K562 (cell line): ENCODE data around the gene CD74. TPM values are rescaled to one million over a fixed set of nuclear protein-coding genes. Genes with fewer than 3 reads are reported as not detected.

Source experiments
- ATAC-seq: fragments of 200-7000 bp; cut with Tn5 transposase; 3 replicates; pipeline ENCODE4 v1.9.1; 2020; ENCODE audit warnings: moderate library complexity
- BruUV-seq: library from RNA; stranded (reverse); fragments of 400-500 nt; replicated peaks from 2 replicates; lab custom pipeline; 2021; lab: Mats Ljungman, UMichigan
- CTCF ChIA-PET: fragments of 300-600 bp; formaldehyde crosslinking; extraction: SDS; loops from one replicate; lab custom pipeline; 2021; ENCODE audit warnings: low intra/inter-chr PET ratio; lab: Yijun Ruan, JAX
- POLR2A ChIA-PET: fragments of 300-600, 350-650 bp; sonication (Branson Sonifier 250); formaldehyde crosslinking; extraction: SDS; loops from one replicate; lab custom pipeline; 2021; ENCODE audit warnings: antibody characterized with exemption, inconsistent platforms; lab: Yijun Ruan, JAX
- DNase-seq, 4 experiments: peaks; one replicate each; pipeline versions ENCODE4 v3.0.0 to v3.0.0-alpha.2; 2011 to 2018; ENCODE audit warnings: low spot score in 3 of 4, mixed read lengths in 3 of 4; ENCODE audit errors: extremely low read depth in 1 of 4
- FAIRE-seq: peaks from 2 replicates; lab custom pipeline; 2011; peaks lifted over from hg19 to GRCh38; lab: Jason Lieb, UNC
- H2AFZ ChIP-seq: 2 replicates; pipeline ENCODE4 v1.6.0; 2011; ENCODE audit warnings: low read depth, low read length, control low read depth, inconsistent platforms
- H3K27ac ChIP-seq: fragments of 200-600 bp; 3 replicates; pipeline ENCODE4 v1.8.0; 2011; ENCODE audit warnings: low read depth, mild to moderate bottlenecking, control low read depth, inconsistent platforms, low read length, moderate library complexity, mixed read lengths; ENCODE audit errors: extremely low read depth
- H3K27me3 ChIP-seq, 2 experiments: fragments of 300-600 bp in 1 of 2; 2 replicates in 1 of 2; 3 replicates in 1 of 2; pipeline versions ENCODE4 v1.6.0 to v1.8.0; 2011; ENCODE audit warnings: inconsistent platforms in 2 of 2, low read length in 2 of 2, mild to moderate bottlenecking in 1 of 2, mixed read lengths in 1 of 2, moderate library complexity in 1 of 2; ENCODE audit not compliant: control insufficient read depth in 2 of 2, insufficient read depth in 2 of 2
- H3K36me3 ChIP-seq: fragments of 300-600 bp; 3 replicates; pipeline ENCODE4 v1.8.0; 2011; ENCODE audit warnings: mild to moderate bottlenecking, low read length, inconsistent platforms; ENCODE audit not compliant: control insufficient read depth, insufficient read depth
- H3K4me1 ChIP-seq, 2 experiments: fragments of 200-600 bp in 1 of 2; replicated peaks in 1 of 2; 2 replicates in 1 of 2; 3 replicates in 1 of 2; pipeline versions ENCODE4 v1.5.1 to v1.8.0; 2011; ENCODE audit warnings: inconsistent platforms in 2 of 2, low read length in 2 of 2, mild to moderate bottlenecking in 1 of 2, mixed read lengths in 1 of 2, moderate library complexity in 1 of 2; ENCODE audit not compliant: control insufficient read depth in 2 of 2, insufficient read depth in 2 of 2
- H3K4me2 ChIP-seq: 2 replicates; pipeline ENCODE4 v1.6.1; 2011; ENCODE audit warnings: low read length, control low read depth, inconsistent platforms, mixed read lengths; ENCODE audit not compliant: insufficient read depth
- H3K4me3 ChIP-seq: fragments of 200-600 bp; sonication (generic), shearing (Covaris generic); 2 replicates; pipeline ENCODE4 v1.5.1; 2016; ENCODE audit warnings: control low read depth, inconsistent platforms
- H3K79me2 ChIP-seq: fragments of 200-600 bp; 3 replicates; pipeline ENCODE4 v1.8.0; 2011; ENCODE audit warnings: low read length, inconsistent platforms; ENCODE audit not compliant: control insufficient read depth, insufficient read depth
- H3K9ac ChIP-seq, 2 experiments: 2 replicates each; pipeline versions ENCODE4 v1.6.0 to v1.6.1; 2011; ENCODE audit warnings: low read depth in 2 of 2, low read length in 2 of 2, control low read depth in 1 of 2, inconsistent platforms in 1 of 2, mild to moderate bottlenecking in 1 of 2, mixed read lengths in 1 of 2; ENCODE audit not compliant: insufficient read depth in 1 of 2
- H3K9me1 ChIP-seq: one replicate; pipeline ENCODE4 v1.6.0; 2011; ENCODE audit warnings: inconsistent platforms, mild to moderate bottlenecking, low read length, moderate library complexity; ENCODE audit not compliant: control insufficient read depth, insufficient read depth
- H3K9me3 ChIP-seq: replicated peaks from 2 replicates; pipeline ENCODE4 v1.5.1; 2011; ENCODE audit warnings: low read depth, low read length, inconsistent platforms; ENCODE audit not compliant: control insufficient read depth, insufficient read depth
- H4K20me1 ChIP-seq: replicated peaks from 2 replicates; pipeline ENCODE4 v1.6.1; 2011; ENCODE audit warnings: low read length, inconsistent platforms, mixed read lengths; ENCODE audit not compliant: control insufficient read depth, insufficient read depth
- ATF1 ChIP-seq, 2 experiments: fragments of 450-650 bp in 1 of 2; IDR thresholded peaks; 2 replicates each; pipeline ENCODE4 v1.6.1; 2016; ENCODE audit warnings: missing compliant biosample characterization in 1 of 2, missing genetic modification characterization in 1 of 2
- BHLHE40 ChIP-seq: IDR thresholded peaks from 2 replicates; pipeline ENCODE4 v1.6.1; 2011; ENCODE audit warnings: low read length, improper control_type of control experiment
- CREB1 ChIP-seq, 2 experiments: sonication (generic) in 1 of 2; formaldehyde crosslinking in 1 of 2; IDR thresholded peaks; 2 replicates each; pipeline versions ENCODE4 v1.6.1 to v1.8.0; 2012 to 2022; ENCODE audit warnings: inconsistent platforms in 1 of 2, mild to moderate bottlenecking in 1 of 2, missing genetic modification reagents in 1 of 2, moderate library complexity in 1 of 2
- CREBBP ChIP-seq: IDR thresholded peaks from one replicate; pipeline ENCODE4 v1.6.1; 2012; ENCODE audit warnings: low read depth, mild to moderate bottlenecking, control low read depth, inconsistent platforms, low read length
- HDAC1 ChIP-seq, 2 experiments: fragments of 450-650 bp; IDR thresholded peaks; 2 replicates each; pipeline ENCODE4 v1.6.1; 2016 to 2017; ENCODE audit warnings: inconsistent platforms in 1 of 2, mild to moderate bottlenecking in 1 of 2, moderate library complexity in 1 of 2
- MXI1 ChIP-seq: IDR thresholded peaks from 2 replicates; pipeline ENCODE4 v1.6.1; 2011; ENCODE audit warnings: low read depth, mild to moderate bottlenecking, improper control_type of control experiment, low read length
- RFX5 ChIP-seq: IDR thresholded peaks from 2 replicates; pipeline ENCODE4 v1.6.1; 2011; ENCODE audit warnings: low read depth, mild to moderate bottlenecking, improper control_type of control experiment, low read length
- SMARCA4 ChIP-seq: fragments of 450-650 bp; IDR thresholded peaks from 2 replicates; pipeline ENCODE4 v1.6.1; 2016
- WGBS: fragments of 100-300 bp; shearing (Covaris generic); methylation state at CpG from one replicate; pipeline ENCODE4 v1.1.6; 2016; ENCODE audit warnings: low coverage, mixed read lengths; ENCODE audit not compliant: insufficient coverage; ENCODE audit errors: missing lambda C conversion rate; 5-methylcytosine and 5-hydroxymethylcytosine counted together
- in situ Hi-C: fragments of 300-500 bp; cut with MboI; formaldehyde crosslinking; loops from 4 replicates; pipeline ENCODE4 v1.15.0; 2018; ENCODE audit warnings: inconsistent platforms, mixed read lengths
- intact Hi-C: fragments of 100-400 bp; cut with micrococcal nuclease; formaldehyde crosslinking; loops from 2 replicates; pipeline ENCODE4 v1.14.2; 2022
- polyA plus RNA-seq, 8 experiments: library from polyadenylated mRNA; depleted of rRNA in 4 of 8; stranded (reverse) in 5 of 8; unstranded in 3 of 8; fragments of >200 nt; fragmentation: Nextera tagmentation in 2 of 8; fragmentation: Illumina TruSeq in 1 of 8; extraction: Ambion mirVana in 2 of 8; extraction: Trizol in 1 of 8; gene quantifications; 2 replicates each; pipeline versions ENCODE4 v1.2.1 to v1.2.3, GENCODE V29; 2011 to 2014; ENCODE audit warnings: inconsistent platforms in 1 of 8, missing spikeins in 1 of 8
- total RNA-seq, 7 experiments: library from RNA; depleted of rRNA in 6 of 7; stranded (reverse); fragments of >200 nt in 6 of 7; fragmentation: Illumina TruSeq in 2 of 7; extraction: Trizol in 2 of 7; gene quantifications; 2 replicates each; pipeline versions ENCODE4 v1.2.1 to v1.2.3, GENCODE V29; 2011 to 2021; ENCODE audit warnings: low replicate concordance in 1 of 7
- TF ChIP-seq, protein P1 (sequence below): fragments of 450-650 bp; IDR thresholded peaks from 2 replicates; pipeline ENCODE4 v1.6.1; 2017; ENCODE audit warnings: antibody characterized with exemption, mild to moderate bottlenecking
- TF ChIP-seq, protein P2 (sequence below): fragments of 200-800 bp; sonication (Bioruptor generic); IDR thresholded peaks from 2 replicates; pipeline ENCODE4 v1.6.1; 2017; ENCODE audit warnings: missing genetic modification characterization, missing compliant biosample characterization

The CD74 gene
- total and polyA plus RNA-seq, 9 of the 15 experiments (the other 6 are each of a cell fraction or from before 2014, with no cell fraction given): 0.07 to 4.8 (median 0.32) TPM

GRCh38 chr5:150409638-150410523 lies 2.8 kb downstream of the CD74 start (continued):
- TF ChIP-seq ATF1 (CRISPR knock-in tag; IDR thresholded peaks at IDR 0.05) (no peak), ATF1 (tag; IDR thresholded peaks at IDR 0.05) (peak; percentile 53), HDAC1 (IDR thresholded peaks at IDR 0.05) (no peak), BHLHE40 (0 out of 2 replicates have a peak, but pooled peaks have one; percentile 14), CREB1 (IDR thresholded peaks at IDR 0.05) (peak; percentile 80), CREB1 (CRISPR knock-in tag; IDR thresholded peaks at IDR 0.05) (peak; percentile 87), RFX5 (peak; percentile 98)
- TF ChIP-seq, all 486 proteins: peak for 10

GRCh38 chr5:150408231-150408943 lies 4.3 kb downstream of the CD74 start:
- H3K4me3 ChIP-seq: no peak overlapping the region
- H2AFZ ChIP-seq: no peak overlapping the region
- 0 out of 2 replicates have a peak, but pooled peaks cover 5% of the 10 kb centered on the region for H4K20me1 ChIP-seq
- intact Hi-C loops: no loop called here
- no peak for FAIRE-seq
- H3K27me3 ChIP-seq: peaks cover 0 to 8% of the 10 kb centered on the region in 2 experiments; a peak in 1 of 5 replicates
- no peak for ATAC-seq
- WGBS: 32% methylated on average over 7 of the region's 8 CpGs
- no peak for DNase-seq
- in situ Hi-C loops: no loop called here
- no peaks in the 10 kb centered on the region for H3K79me2 ChIP-seq
- BruUV-seq: no TSS peak
- H3K9me1 ChIP-seq: no peaks in the 10 kb centered on the region
- no peak overlapping the region for H3K4me2 ChIP-seq
- H3K9ac ChIP-seq: no peak overlapping the region
- ChIA-PET CTCF (no interaction called here), POLR2A (interaction anchor here (0.8 kb wide), 1 partner anchor 102 kb away, joined by 3 read pairs; no protein-coding TSS in a partner anchor)
- peaks cover 4 to 12% of the 10 kb centered on the region in 2 experiments; a peak in 3 of 5 replicates for H3K4me1 ChIP-seq
- no peaks in the 10 kb centered on the region for H3K36me3 ChIP-seq
- no peak overlapping the region for H3K27ac ChIP-seq
- no peaks in the 10 kb centered on the region for H3K9me3 ChIP-seq
- TF ChIP-seq CREBBP: no peak
- TF ChIP-seq MXI1: no peak
- TF ChIP-seq, protein P1, sequence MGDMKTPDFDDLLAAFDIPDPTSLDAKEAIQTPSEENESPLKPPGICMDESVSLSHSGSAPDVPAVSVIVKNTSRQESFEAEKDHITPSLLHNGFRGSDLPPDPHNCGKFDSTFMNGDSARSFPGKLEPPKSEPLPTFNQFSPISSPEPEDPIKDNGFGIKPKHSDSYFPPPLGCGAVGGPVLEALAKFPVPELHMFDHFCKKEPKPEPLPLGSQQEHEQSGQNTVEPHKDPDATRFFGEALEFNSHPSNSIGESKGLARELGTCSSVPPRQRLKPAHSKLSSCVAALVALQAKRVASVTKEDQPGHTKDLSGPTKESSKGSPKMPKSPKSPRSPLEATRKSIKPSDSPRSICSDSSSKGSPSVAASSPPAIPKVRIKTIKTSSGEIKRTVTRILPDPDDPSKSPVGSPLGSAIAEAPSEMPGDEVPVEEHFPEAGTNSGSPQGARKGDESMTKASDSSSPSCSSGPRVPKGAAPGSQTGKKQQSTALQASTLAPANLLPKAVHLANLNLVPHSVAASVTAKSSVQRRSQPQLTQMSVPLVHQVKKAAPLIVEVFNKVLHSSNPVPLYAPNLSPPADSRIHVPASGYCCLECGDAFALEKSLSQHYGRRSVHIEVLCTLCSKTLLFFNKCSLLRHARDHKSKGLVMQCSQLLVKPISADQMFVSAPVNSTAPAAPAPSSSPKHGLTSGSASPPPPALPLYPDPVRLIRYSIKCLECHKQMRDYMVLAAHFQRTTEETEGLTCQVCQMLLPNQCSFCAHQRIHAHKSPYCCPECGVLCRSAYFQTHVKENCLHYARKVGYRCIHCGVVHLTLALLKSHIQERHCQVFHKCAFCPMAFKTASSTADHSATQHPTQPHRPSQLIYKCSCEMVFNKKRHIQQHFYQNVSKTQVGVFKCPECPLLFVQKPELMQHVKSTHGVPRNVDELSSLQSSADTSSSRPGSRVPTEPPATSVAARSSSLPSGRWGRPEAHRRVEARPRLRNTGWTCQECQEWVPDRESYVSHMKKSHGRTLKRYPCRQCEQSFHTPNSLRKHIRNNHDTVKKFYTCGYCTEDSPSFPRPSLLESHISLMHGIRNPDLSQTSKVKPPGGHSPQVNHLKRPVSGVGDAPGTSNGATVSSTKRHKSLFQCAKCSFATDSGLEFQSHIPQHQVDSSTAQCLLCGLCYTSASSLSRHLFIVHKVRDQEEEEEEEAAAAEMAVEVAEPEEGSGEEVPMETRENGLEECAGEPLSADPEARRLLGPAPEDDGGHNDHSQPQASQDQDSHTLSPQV: no peak
- TF ChIP-seq SMARCA4: no peak
- TF ChIP-seq, protein P2, sequence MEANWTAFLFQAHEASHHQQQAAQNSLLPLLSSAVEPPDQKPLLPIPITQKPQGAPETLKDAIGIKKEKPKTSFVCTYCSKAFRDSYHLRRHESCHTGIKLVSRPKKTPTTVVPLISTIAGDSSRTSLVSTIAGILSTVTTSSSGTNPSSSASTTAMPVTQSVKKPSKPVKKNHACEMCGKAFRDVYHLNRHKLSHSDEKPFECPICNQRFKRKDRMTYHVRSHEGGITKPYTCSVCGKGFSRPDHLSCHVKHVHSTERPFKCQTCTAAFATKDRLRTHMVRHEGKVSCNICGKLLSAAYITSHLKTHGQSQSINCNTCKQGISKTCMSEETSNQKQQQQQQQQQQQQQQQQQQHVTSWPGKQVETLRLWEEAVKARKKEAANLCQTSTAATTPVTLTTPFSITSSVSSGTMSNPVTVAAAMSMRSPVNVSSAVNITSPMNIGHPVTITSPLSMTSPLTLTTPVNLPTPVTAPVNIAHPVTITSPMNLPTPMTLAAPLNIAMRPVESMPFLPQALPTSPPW (CRISPR knock-in tag): no peak
